AG04450 (cell line): ENCODE measurements around the gene ADAM8. TPM values are rescaled to one million over a fixed set of nuclear protein-coding genes. Genes with fewer than 3 reads are reported as not detected.

Source experiments
- CTCF ChIA-PET: fragments of 300-600, 350-600 bp; formaldehyde crosslinking; extraction: SDS; loops from one replicate; lab custom pipeline; 2022; ENCODE audit warnings: antibody characterized with exemption, inconsistent platforms; lab: Charles Lee
- POLR2A ChIA-PET: fragments of 350-600 bp; formaldehyde crosslinking; extraction: SDS; loops from one replicate; lab custom pipeline; 2021; ENCODE audit warnings: antibody characterized with exemption, inconsistent platforms; lab: Yijun Ruan, JAX
- DNase-seq: peaks from one replicate; pipeline ENCODE4 v3.0.0-alpha.2; 2011; ENCODE audit warnings: low read depth, low spot score
- H3K27ac ChIP-seq: one replicate; pipeline ENCODE4 v1.5.1; 2012; ENCODE audit warnings: low read depth, low read length, control low read depth
- H3K27me3 ChIP-seq: one replicate; pipeline ENCODE4 v1.6.0; 2012; ENCODE audit warnings: low read length; ENCODE audit not compliant: control insufficient read depth, insufficient read depth
- H3K4me3 ChIP-seq: 2 replicates; pipeline ENCODE4 v1.5.1; 2011; ENCODE audit warnings: mild to moderate bottlenecking, low read depth, low read length, control low read depth
- H3K9me3 ChIP-seq: 2 replicates; pipeline ENCODE4 v1.5.1; 2012; ENCODE audit warnings: low read length; ENCODE audit not compliant: control insufficient read depth, insufficient read depth
- CTCF ChIP-seq: IDR thresholded peaks from 2 replicates; pipeline ENCODE4 v1.5.1; 2011; ENCODE audit warnings: low read depth, low read length, control low read depth, inconsistent platforms
- polyA plus RNA-seq: library from polyadenylated mRNA; depleted of rRNA; stranded (reverse); fragments of >200 nt; gene quantifications from 2 replicates; pipeline ENCODE4 v1.2.3, GENCODE V29; 2011

The ADAM8 gene
- polyA plus RNA-seq, 1 experiment, result 0.25 TPM

GRCh38 chr10:133309100-133309719, 32.5 kb upstream of the ADAM8 start:
- ChIA-PET POLR2A (no interaction called here), CTCF (no interaction called here)
- peak; percentile 68 for DNase-seq
- Histone ChIP-seq H3K27me3 (no peaks in the 10 kb centered on the region), H3K4me3 (peak overlapping the region; percentile 82), H3K27ac (peak overlapping the region; percentile 70), H3K9me3 (peaks cover 7% of the 10 kb centered on the region; the same call in 1 of the 2 replicates)
- TF ChIP-seq CTCF, result no peak

GRCh38 chr10:133308421-133309099, 31.9 kb upstream of the ADAM8 start, which contains the start of the genes TUBGCP2 and ZNF511:
Gene TUBGCP2 (minus strand): TSS chr10:133308872. CDS start chr10:133302941, 5,931 bp downstream.
Gene ZNF511 (plus strand): TSS chr10:133308914. CDS start chr10:133308944, 30 bp downstream.
- Histone ChIP-seq H3K4me3 (peak within 1 kb of the TSS; percentile 82), H3K27ac (peak within 1 kb of the TSS; percentile 70), H3K27me3 (no peaks in the 10 kb centered on the region), H3K9me3 (peaks cover 7% of the 10 kb centered on the region; the same call in 1 of the 2 replicates)
- POLR2A ChIA-PET, result interaction anchor here (1.6 kb wide), 1 partner anchor 15 kb away, joined by 3 read pairs; no protein-coding TSS in a partner anchor
- DNase-seq, result no peak
- CTCF ChIA-PET, result interaction anchor here (0.6 to 1.9 kb wide), 5 partner anchors 10 to 403 kb away, joined by 4 to 15 read pairs (median 7); no protein-coding TSS in a partner anchor
- TF ChIP-seq CTCF, result no peak; the same call in 1 of the 2 replicates

GRCh38 chr10:133307776-133308420, 31.2 kb upstream of the ADAM8 start:
- no peak for DNase-seq
- POLR2A ChIA-PET, result interaction anchor here (0.6 to 1.6 kb wide), 2 partner anchors 15 to 858 kb away, joined by 3 read pairs; no protein-coding TSS in a partner anchor
- peaks cover 7% of the 10 kb centered on the region; the same call in 1 of the 2 replicates for H3K9me3 ChIP-seq
- H3K27ac ChIP-seq, result peak overlapping the region; percentile 70
- H3K4me3 ChIP-seq, result peak overlapping the region; percentile 82
- TF ChIP-seq CTCF, result peak; percentile 81
- H3K27me3 ChIP-seq, result no peaks in the 10 kb centered on the region
- CTCF ChIA-PET, result interaction anchor here (0.6 to 1.9 kb wide), 5 partner anchors 9 to 402 kb away, joined by 4 to 15 read pairs (median 7); no protein-coding TSS in a partner anchor

GRCh38 chr10:133306941-133307379, 30.3 kb upstream of the ADAM8 start:
- ChIA-PET CTCF (interaction anchor here (0.6 to 1.9 kb wide), 8 partner anchors 8 to 501 kb away, joined by 3 to 15 read pairs (median 4); no protein-coding TSS in a partner anchor), POLR2A (interaction anchor here (1.6 kb wide), 1 partner anchor 14 kb away, joined by 3 read pairs; no protein-coding TSS in a partner anchor)
- no peaks in the 10 kb centered on the region for H3K27me3 ChIP-seq
- no peak overlapping the region for H3K27ac ChIP-seq
- H3K9me3 ChIP-seq, result peaks cover 7% of the 10 kb centered on the region; the same call in 1 of the 2 replicates
- TF ChIP-seq CTCF, result no peak
- H3K4me3 ChIP-seq, result 0 out of 2 replicates have a peak overlapping the region, but pooled peaks have one; percentile 25
- DNase-seq, result no peak
